H1 (cell line): ENCODE data around the gene ITGA6. TPM values are rescaled to one million over a fixed set of nuclear protein-coding genes. Genes with fewer than 3 reads are reported as not detected.

Experiments used
- ATF2 ChIP-seq: IDR thresholded peaks from 2 replicates; pipeline ENCODE4 v1.6.1; 2012; ENCODE audit warnings: low read length, inconsistent platforms
- CTCF ChIP-seq, 3 experiments: IDR thresholded peaks; 1 replicate in 2 of 3; 2 replicates in 1 of 3; pipeline versions ENCODE4 v1.5.1 to v1.6.1; 2011; ENCODE audit warnings: low read length in 3 of 3, mild to moderate bottlenecking in 3 of 3, inconsistent platforms in 2 of 3, low read depth in 1 of 3, moderate library complexity in 1 of 3; ENCODE audit not compliant: insufficient read depth in 1 of 3; ENCODE audit errors: control extremely low read depth in 1 of 3
- TCF12 ChIP-seq: IDR thresholded peaks from 2 replicates; pipeline ENCODE4 v1.6.1; 2011; ENCODE audit warnings: low read depth, mild to moderate bottlenecking, low read length
- polyA plus RNA-seq, 7 experiments: library from polyadenylated mRNA; depleted of rRNA in 3 of 7; stranded (reverse) in 5 of 7; unstranded in 2 of 7; fragments of >200 nt in 5 of 7; fragments of 200-250 nt in 2 of 7; gene quantifications; 1 replicate in 5 of 7; 2 replicates in 1 of 7; 4 replicates in 1 of 7; pipeline versions ENCODE4 v1.2.1 to v1.2.3, GENCODE V29; 2011 to 2013; ENCODE audit warnings: missing spikeins in 2 of 7, mixed read lengths in 2 of 7
- total RNA-seq: library from RNA; stranded (reverse); fragmentation: NEBNext Ultra II Directional; extraction: Animal tissue kit (Norgen Biotek cat#: 25700); gene quantifications from 2 replicates; pipeline ENCODE4 v1.2.1, GENCODE V29; 2021

The ITGA6 gene
- total and polyA plus RNA-seq, 2 of the 8 experiments (the other 6 are each of a cell fraction or from before 2014, with no cell fraction given): 26.9 to 118 TPM

GRCh38 chr2:172398440-172398839 is 28.9 kb upstream of the ITGA6 start (continued):
- TF ChIP-seq CTCF (IDR thresholded peaks at IDR 0.05; ENCODE audit: control extremely low read depth in 1 of 3, insufficient read depth in 1 of 3, low read depth in 1 of 3, low read length in 3 of 3) (peak in 1 of 3 experiments; percentile 40; a peak in 2 of 4 replicates), ATF2 (no peak), TCF12 (no peak)
